Peyer's patch (tissue), 4 donors: ENCODE measurements around the gene HOXC5. TPM values are rescaled to one million over a fixed set of nuclear protein-coding genes. Genes with fewer than 3 reads are reported as not detected.
A peak's percentile ranks its signal among the peaks of the same experiment; 100 is the strongest.

Source experiments
- DNase-seq, 3 donors: peaks; one replicate each; pipeline ENCODE4 v3.0.0-alpha.2; 2017 to 2019
- H3K27ac ChIP-seq, 4 donors: fragments of 200-600 bp; sonication (generic); one replicate each; pipeline ENCODE4 v1.5.1; 2016 to 2019
- H3K27me3 ChIP-seq, 2 donors: fragments of 200-600 bp; sonication (generic); one replicate each; pipeline ENCODE4 v1.5.1; 2019
- H3K36me3 ChIP-seq, 3 donors: fragments of 200-600 bp; sonication (generic); one replicate each; pipeline ENCODE4 v1.5.1; 2016 to 2019
- H3K4me1 ChIP-seq, 4 donors: fragments of 200-600 bp; sonication (generic); one replicate each; pipeline ENCODE4 v1.5.1; 2016 to 2019
- H3K4me3 ChIP-seq, 4 donors: fragments of 200-600 bp; sonication (generic); 1 replicate in 3 of 4; 2 replicates in 1 of 4; pipeline ENCODE4 v1.5.1; 2016 to 2019; ENCODE audit warnings: mild to moderate bottlenecking in 1 of 4
- H3K9me3 ChIP-seq, 4 donors: fragments of 200-600 bp; sonication (generic); one replicate each; pipeline ENCODE4 v1.5.1; 2016 to 2019; ENCODE audit warnings: mild to moderate bottlenecking in 1 of 4
- POLR2A ChIP-seq, 2 donors: fragments of 450-650 bp; IDR thresholded peaks; one replicate each; pipeline ENCODE4 v1.5.1; 2017; ENCODE audit warnings: antibody characterized with exemption in 2 of 2, mild to moderate bottlenecking in 2 of 2, moderate library complexity in 2 of 2
- total RNA-seq, 4 donors: library from RNA; depleted of rRNA; stranded (reverse); fragments of >200 nt; gene quantifications; one replicate each; pipeline ENCODE4 v1.1.0, GENCODE V29; 2016
- TF ChIP-seq, protein P1 (sequence below), 6 experiments: fragments of 450-650 bp in 4 of 6; fragments of 200-600 bp in 2 of 6; sonication (generic) in 1 of 6; IDR thresholded peaks; one replicate each; pipeline ENCODE4 v1.5.1; 2017 to 2019; ENCODE audit warnings: antibody characterized with exemption in 6 of 6, mild to moderate bottlenecking in 3 of 6, moderate library complexity in 1 of 6

HOXC5 gene
- total RNA-seq, 4 donors from 2014 or later: not detected

DNA sequence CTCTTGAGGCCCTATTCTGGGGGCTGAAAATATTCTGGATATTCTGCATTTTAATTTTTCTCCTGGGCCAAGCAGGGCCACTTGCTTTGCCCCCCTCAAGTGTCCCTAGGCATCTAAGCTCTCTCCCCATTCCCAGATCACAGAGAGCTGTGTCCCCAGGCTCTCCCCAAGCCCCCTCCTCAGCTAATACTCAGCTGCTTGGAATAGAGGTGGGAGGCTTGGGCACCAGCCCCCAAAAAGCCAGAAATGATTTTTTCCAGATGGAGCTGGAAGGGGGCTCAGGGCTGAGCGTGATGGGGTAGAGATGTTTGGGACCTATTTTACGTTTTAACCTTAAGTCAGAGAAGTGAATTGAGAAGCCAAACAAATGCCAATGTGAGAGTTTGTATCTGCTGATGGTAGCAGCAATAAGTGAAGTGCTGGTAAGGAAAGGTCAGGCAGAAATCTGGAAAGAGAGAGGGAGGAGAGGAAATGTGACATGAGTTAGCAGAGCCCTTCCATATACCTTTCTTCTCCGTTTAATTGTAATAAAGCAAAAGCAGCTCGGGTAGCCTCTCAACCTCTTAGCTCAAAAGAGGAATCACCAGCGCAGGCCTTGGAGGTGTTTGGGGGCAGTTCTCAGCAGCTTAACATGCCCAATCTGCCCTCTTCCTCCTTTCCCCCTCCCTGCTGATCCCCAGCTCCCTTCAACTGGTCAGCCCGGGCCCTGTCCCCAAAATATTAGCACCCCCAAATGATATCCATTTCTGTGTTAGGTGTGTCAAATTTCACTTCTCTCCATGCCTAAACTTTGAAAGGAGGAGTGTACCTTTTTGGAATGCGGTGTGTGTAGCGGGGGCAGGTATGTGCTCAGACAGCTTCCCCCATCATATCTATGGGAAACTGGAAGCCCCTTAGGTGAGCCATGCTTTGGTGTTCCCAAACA lies 9.6 kb upstream of the HOXC5 start:
- Histone ChIP-seq H3K27ac (peak overlapping the region in 3 of 4 donors; percentile 56 to 94 (median 63)), H3K4me1 (peaks cover 0 to 23% (median 0%) of the 10 kb centered on the region in 4 donors), H3K27me3 (no peaks in the 10 kb centered on the region), H3K4me3 (peak overlapping the region in 1 of 4 donors; percentile 14), H3K36me3 (no peaks in the 10 kb centered on the region), H3K9me3 (no peaks in the 10 kb centered on the region)
- no peak for TF ChIP-seq POLR2A (IDR thresholded peaks at IDR 0.05)
- TF ChIP-seq, protein P1, sequence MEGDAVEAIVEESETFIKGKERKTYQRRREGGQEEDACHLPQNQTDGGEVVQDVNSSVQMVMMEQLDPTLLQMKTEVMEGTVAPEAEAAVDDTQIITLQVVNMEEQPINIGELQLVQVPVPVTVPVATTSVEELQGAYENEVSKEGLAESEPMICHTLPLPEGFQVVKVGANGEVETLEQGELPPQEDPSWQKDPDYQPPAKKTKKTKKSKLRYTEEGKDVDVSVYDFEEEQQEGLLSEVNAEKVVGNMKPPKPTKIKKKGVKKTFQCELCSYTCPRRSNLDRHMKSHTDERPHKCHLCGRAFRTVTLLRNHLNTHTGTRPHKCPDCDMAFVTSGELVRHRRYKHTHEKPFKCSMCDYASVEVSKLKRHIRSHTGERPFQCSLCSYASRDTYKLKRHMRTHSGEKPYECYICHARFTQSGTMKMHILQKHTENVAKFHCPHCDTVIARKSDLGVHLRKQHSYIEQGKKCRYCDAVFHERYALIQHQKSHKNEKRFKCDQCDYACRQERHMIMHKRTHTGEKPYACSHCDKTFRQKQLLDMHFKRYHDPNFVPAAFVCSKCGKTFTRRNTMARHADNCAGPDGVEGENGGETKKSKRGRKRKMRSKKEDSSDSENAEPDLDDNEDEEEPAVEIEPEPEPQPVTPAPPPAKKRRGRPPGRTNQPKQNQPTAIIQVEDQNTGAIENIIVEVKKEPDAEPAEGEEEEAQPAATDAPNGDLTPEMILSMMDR (IDR thresholded peaks at IDR 0.05): no peak
- DNase-seq: no peak

DNA sequence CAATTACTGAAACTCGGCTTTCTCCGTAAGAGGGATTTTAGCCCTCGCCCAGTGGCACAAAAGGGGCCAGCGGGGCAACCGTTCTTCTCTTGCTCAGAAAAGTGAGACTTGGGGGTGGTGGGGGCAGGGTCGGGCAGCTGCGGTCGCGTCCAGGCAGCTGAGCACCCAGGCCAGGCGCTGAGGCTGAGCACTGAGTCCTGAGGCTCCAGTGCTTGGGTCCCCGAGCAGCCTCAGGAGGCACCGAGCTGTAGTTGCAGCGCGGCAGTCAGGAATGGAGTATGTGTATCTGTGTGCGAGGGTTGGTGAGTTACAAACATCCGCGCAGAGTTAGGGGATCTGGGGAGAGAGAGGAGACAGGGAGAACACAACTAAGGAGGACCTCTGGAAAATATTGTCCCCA lies 8.7 kb upstream of the HOXC5 start:
- Histone ChIP-seq H3K4me3 (peak overlapping the region in 1 of 4 donors; percentile 33), H3K27me3 (no peaks in the 10 kb centered on the region), H3K27ac (peak overlapping the region in 3 of 4 donors; percentile 63 to 94 (median 65)), H3K4me1 (peaks cover 0 to 30% (median 0%) of the 10 kb centered on the region in 4 donors), H3K9me3 (no peaks in the 10 kb centered on the region), H3K36me3 (no peaks in the 10 kb centered on the region)
- TF ChIP-seq POLR2A (IDR thresholded peaks at IDR 0.05): no peak
- TF ChIP-seq, protein P1 (IDR thresholded peaks at IDR 0.05): no peak
- peak in 1 of 3 donors; percentile 43 for DNase-seq

DNA sequence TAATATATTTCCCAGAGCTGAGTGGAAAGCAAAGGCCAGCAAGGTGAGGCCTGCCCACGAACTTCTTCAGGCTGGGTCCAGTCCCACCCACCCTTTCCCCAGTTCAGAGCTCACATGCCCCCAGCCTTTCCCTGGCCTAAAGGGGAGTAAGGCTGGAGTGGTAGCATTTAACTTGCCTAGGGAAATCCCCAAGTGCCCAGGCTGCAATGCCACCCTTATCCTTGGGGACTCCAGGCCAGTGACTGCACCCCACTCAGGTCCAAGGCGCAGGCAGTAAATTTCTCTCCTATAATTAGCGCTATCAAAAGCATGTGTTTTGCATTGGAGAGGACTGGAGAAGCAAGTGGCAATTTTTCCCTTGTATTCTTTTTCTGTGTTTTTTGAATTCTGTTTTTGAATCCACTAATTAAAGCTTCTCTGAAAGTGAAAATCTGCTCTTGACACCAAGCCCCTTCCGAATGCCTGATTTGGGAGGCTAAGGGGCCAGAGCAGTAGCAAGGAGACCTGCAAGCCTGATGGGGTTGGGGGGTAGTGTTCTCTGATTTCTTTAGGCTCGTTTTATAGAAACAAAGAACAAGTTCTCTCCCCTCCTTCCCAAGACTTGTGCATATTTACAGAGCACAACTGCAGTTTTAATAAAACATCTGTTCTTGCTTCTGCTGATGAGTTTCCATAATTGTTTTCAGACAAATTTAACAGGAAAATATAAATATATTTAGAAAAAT lies 8.1 kb upstream of the HOXC5 start:
- no peaks in the 10 kb centered on the region for H3K27me3 ChIP-seq
- H3K4me1 ChIP-seq: peaks cover 0 to 30% (median 0%) of the 10 kb centered on the region in 4 donors
- TF ChIP-seq POLR2A (IDR thresholded peaks at IDR 0.05): no peak
- TF ChIP-seq, protein P1 (IDR thresholded peaks at IDR 0.05): no peak
- no peaks in the 10 kb centered on the region for H3K36me3 ChIP-seq
- peak overlapping the region in 3 of 4 donors; percentile 63 to 94 (median 65) for H3K27ac ChIP-seq
- DNase-seq: no peak
- no peaks in the 10 kb centered on the region for H3K9me3 ChIP-seq
- H3K4me3 ChIP-seq: peak overlapping the region in 1 of 4 donors; percentile 33

DNA sequence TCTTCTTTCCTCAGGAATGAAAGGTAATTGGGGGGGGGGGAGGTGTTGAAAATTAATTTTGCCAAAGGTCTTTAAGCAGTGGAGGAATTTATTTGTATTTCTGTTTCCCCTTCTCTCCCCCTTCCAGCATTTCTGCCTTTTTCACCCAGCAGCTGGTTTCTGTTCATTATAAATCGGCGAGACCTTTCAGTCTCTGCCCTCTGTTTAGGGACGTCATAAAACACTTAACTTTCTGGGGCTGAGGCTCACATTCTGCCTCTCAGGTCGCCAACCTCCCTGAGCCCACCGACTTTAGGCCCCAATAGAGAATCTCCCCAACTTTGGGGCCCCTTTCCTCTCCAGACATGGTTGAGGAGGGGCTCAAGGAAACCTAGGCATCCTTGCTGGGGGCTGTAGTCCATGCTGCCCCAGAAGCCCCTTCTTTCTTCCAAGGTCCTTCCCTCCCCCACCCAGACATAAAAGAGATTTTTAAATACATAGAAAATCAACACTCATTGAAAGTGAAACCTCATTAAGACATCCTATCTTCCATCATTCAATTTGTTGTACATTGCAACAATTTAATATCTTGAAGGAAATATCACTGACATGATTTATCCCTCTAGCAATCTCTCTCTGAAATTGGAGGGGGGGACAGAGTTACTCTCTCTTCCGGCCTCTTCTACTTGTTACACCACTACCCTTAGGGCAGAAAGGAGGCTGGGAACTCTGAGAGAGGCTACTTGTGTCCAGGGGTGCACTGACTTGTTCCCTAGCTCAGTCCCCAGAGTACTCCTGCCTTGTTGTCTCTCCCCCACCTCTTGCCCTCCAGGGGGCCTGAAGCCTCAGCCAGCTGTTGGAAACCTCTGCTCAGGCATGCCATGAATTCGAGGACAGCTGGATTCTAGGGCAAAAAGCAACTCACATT lies 7.1 kb upstream of the HOXC5 start:
- no peak for DNase-seq
- Histone ChIP-seq H3K4me1 (peaks cover 0 to 30% (median 0%) of the 10 kb centered on the region in 4 donors), H3K27me3 (peaks cover 0 to 3% of the 10 kb centered on the region in 2 donors), H3K27ac (peak overlapping the region in 3 of 4 donors; percentile 43 to 94 (median 47)), H3K4me3 (peak overlapping the region in 1 of 4 donors; percentile 22), H3K9me3 (no peaks in the 10 kb centered on the region), H3K36me3 (no peaks in the 10 kb centered on the region)
- TF ChIP-seq, protein P1 (IDR thresholded peaks at IDR 0.05): no peak
- no peak for TF ChIP-seq POLR2A (IDR thresholded peaks at IDR 0.05)
